H1 (cell line): ENCODE data around the gene MTIF2. TPM values are rescaled to one million over a fixed set of nuclear protein-coding genes. Genes with fewer than 3 reads are reported as not detected.

Experiments used
- CBX8 ChIP-seq: fragments of 300-800, 300-1000 bp; sonication (generic); IDR thresholded peaks from 2 replicates; pipeline ENCODE4 v1.7.1; 2016; ENCODE audit warnings: low read depth, low read length, borderline replicate concordance
- CREB1 ChIP-seq: IDR thresholded peaks from 2 replicates; pipeline ENCODE4 v1.6.1; 2012; ENCODE audit warnings: inconsistent platforms
- JUN ChIP-seq: IDR thresholded peaks from 2 replicates; pipeline ENCODE4 v1.6.1; 2011; ENCODE audit warnings: low read depth, mild to moderate bottlenecking, improper control_type of control experiment, low read length
- NANOG ChIP-seq: IDR thresholded peaks from 2 replicates; pipeline ENCODE4 v1.6.1; 2011; ENCODE audit warnings: low read length, low read depth, mild to moderate bottlenecking, inconsistent platforms; ENCODE audit not compliant: insufficient read depth, poor library complexity, severe bottlenecking
- RXRA ChIP-seq: IDR thresholded peaks from 2 replicates; pipeline ENCODE4 v1.6.1; 2011; ENCODE audit warnings: low read depth, mild to moderate bottlenecking, low read length, moderate library complexity; ENCODE audit not compliant: insufficient read depth
- SP2 ChIP-seq: IDR thresholded peaks from 2 replicates; pipeline ENCODE4 v1.6.1; 2012; ENCODE audit warnings: mild to moderate bottlenecking, low read length, inconsistent platforms
- TAF7 ChIP-seq: optimal IDR thresholded peaks from 2 replicates; pipeline ENCODE3; 2011; ENCODE audit warnings: low read depth, mild to moderate bottlenecking, inconsistent platforms, low read length, moderate library complexity, borderline replicate concordance
- TBP ChIP-seq: IDR thresholded peaks from 2 replicates; pipeline ENCODE4 v1.6.1; 2011; ENCODE audit warnings: low read depth, low read length, improper control_type of control experiment
- polyA plus RNA-seq, 7 experiments: library from polyadenylated mRNA; depleted of rRNA in 3 of 7; stranded (reverse) in 5 of 7; unstranded in 2 of 7; fragments of >200 nt in 5 of 7; fragments of 200-250 nt in 2 of 7; gene quantifications; 1 replicate in 5 of 7; 2 replicates in 1 of 7; 4 replicates in 1 of 7; pipeline versions ENCODE4 v1.2.1 to v1.2.3, GENCODE V29; 2011 to 2013; ENCODE audit warnings: missing spikeins in 2 of 7, mixed read lengths in 2 of 7
- total RNA-seq: library from RNA; stranded (reverse); fragmentation: NEBNext Ultra II Directional; extraction: Animal tissue kit (Norgen Biotek cat#: 25700); gene quantifications from 2 replicates; pipeline ENCODE4 v1.2.1, GENCODE V29; 2021
- TF ChIP-seq, protein P1 (sequence below): IDR thresholded peaks from 2 replicates; pipeline ENCODE4 v1.6.1; 2012; ENCODE audit warnings: inconsistent platforms

The MTIF2 gene
- total and polyA plus RNA-seq, 2 of the 8 experiments (the other 6 are each of a cell fraction or from before 2014, with no cell fraction given), result 11.0 to 36.0 TPM

DNA sequence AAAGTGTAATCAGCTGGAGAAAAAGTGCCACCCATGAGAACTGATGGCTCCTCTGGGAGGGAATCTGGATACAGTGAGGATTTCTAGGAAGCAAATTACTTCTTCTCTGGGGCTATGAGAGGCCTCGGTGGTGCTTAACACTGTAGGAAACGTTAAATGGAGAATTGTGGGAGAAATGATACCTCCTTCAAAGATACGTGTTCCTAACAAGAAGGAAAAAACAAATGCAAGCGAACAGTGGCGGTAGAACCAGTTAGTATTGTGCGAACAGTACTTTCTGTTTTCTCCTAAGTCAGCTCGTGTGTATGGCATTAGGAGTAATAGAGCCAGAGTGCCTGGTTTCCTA, 587 bp upstream of the MTIF2 start (continued):
- no peak for TF ChIP-seq JUN
- TF ChIP-seq NANOG, result no peak
- TF ChIP-seq SP2, result no peak
- TF ChIP-seq, protein P1, sequence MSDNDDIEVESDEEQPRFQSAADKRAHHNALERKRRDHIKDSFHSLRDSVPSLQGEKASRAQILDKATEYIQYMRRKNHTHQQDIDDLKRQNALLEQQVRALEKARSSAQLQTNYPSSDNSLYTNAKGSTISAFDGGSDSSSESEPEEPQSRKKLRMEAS, result no peak
- TF ChIP-seq CBX8, result no peak
- TF ChIP-seq RXRA, result no peak
- TF ChIP-seq TBP, result no peak
- TF ChIP-seq CREB1, result no peak
- TF ChIP-seq TAF7, result no peak
- TF ChIP-seq, all 59 proteins: peak for 0
